HepG2 (cell line): ENCODE results near the gene YIF1A. TPM values are rescaled to one million over a fixed set of nuclear protein-coding genes. Genes with fewer than 3 reads are reported as not detected.
A peak's percentile ranks its signal among the peaks of the same experiment; 100 is the strongest.

Source experiments
- AHR ChIP-seq: IDR thresholded peaks from 2 replicates; pipeline ENCODE4 v1.6.1; 2018; ENCODE audit warnings: missing genetic modification reagents, missing compliant biosample characterization
- ATRX ChIP-seq: sonication (generic); formaldehyde crosslinking; IDR thresholded peaks from 2 replicates; pipeline ENCODE4 v1.4.0; 2020; ENCODE audit warnings: missing genetic modification reagents, borderline replicate concordance
- CBX2 ChIP-seq, 2 experiments: fragments of 200-600 bp in 1 of 2; sonication (generic); formaldehyde crosslinking in 1 of 2; IDR thresholded peaks; 2 replicates each; pipeline versions ENCODE4 v1.7.0 to v1.8.1; 2018 to 2022; ENCODE audit warnings: low read depth in 2 of 2, low read length in 1 of 2, mild to moderate bottlenecking in 1 of 2, missing genetic modification reagents in 1 of 2
- ETV6 ChIP-seq: sonication (generic); formaldehyde crosslinking; conservative IDR thresholded peaks from 2 replicates; pipeline ENCODE4 v1.4.0; 2020; ENCODE audit warnings: missing genetic modification reagents
- HHEX ChIP-seq: IDR thresholded peaks from 2 replicates; pipeline ENCODE4 v1.6.1; 2016; ENCODE audit warnings: control low read depth
- HNRNPLL ChIP-seq: fragments of 200-400 bp; formaldehyde crosslinking; IDR thresholded peaks from 2 replicates; pipeline ENCODE4 v1.6.1; 2017; ENCODE audit warnings: mild to moderate bottlenecking, low read depth, low read length; ENCODE audit not compliant: poor library complexity, severe bottlenecking
- MAF1 ChIP-seq: sonication (generic); formaldehyde crosslinking; IDR thresholded peaks from 2 replicates; pipeline ENCODE4 v1.5.0; 2020; ENCODE audit warnings: missing genetic modification reagents, borderline replicate concordance
- MEIS1 ChIP-seq: sonication (generic); formaldehyde crosslinking; IDR thresholded peaks from 2 replicates; pipeline ENCODE4 v1.9.0; 2021; ENCODE audit warnings: mild to moderate bottlenecking, missing genetic modification reagents, moderate library complexity, borderline replicate concordance
- NFIB ChIP-seq: sonication (generic); formaldehyde crosslinking; IDR thresholded peaks from 2 replicates; pipeline ENCODE4 v1.9.0; 2021; ENCODE audit warnings: missing genetic modification reagents, mild to moderate bottlenecking, borderline replicate concordance
- PHF20 ChIP-seq: sonication (generic); formaldehyde crosslinking; IDR thresholded peaks from 2 replicates; pipeline ENCODE4 v1.5.0; 2020; ENCODE audit warnings: mild to moderate bottlenecking, missing genetic modification reagents
- POLR2A ChIP-seq, 2 experiments: IDR thresholded peaks; 2 replicates each; pipeline ENCODE4 v1.6.1; 2011; ENCODE audit warnings: low read depth in 2 of 2, low read length in 2 of 2, mild to moderate bottlenecking in 1 of 2, moderate library complexity in 1 of 2; ENCODE audit not compliant: insufficient read depth in 1 of 2
- RFX5 ChIP-seq: IDR thresholded peaks from 2 replicates; pipeline ENCODE4 v1.6.1; 2011; ENCODE audit warnings: low read depth, low read length, improper control_type of control experiment
- SALL2 ChIP-seq: sonication (generic); formaldehyde crosslinking; IDR thresholded peaks from 2 replicates; pipeline ENCODE4 v1.8.1; 2023; ENCODE audit warnings: mild to moderate bottlenecking, missing genetic modification reagents, inconsistent platforms
- SRF ChIP-seq: IDR thresholded peaks from 2 replicates; pipeline ENCODE4 v1.6.1; 2011; ENCODE audit warnings: mild to moderate bottlenecking, low read depth, low read length, moderate library complexity
- SSRP1 ChIP-seq: IDR thresholded peaks from 2 replicates; pipeline ENCODE4 v1.6.1; 2016; ENCODE audit warnings: control low read depth
- U2AF2 ChIP-seq: fragments of 200-400 bp; formaldehyde crosslinking; IDR thresholded peaks from 2 replicates; pipeline ENCODE4 v1.6.1; 2017; ENCODE audit warnings: low read depth, mild to moderate bottlenecking, low read length
- ZBTB38 ChIP-seq: sonication (generic); formaldehyde crosslinking; IDR thresholded peaks from 2 replicates; pipeline ENCODE4 v1.5.1; 2020; ENCODE audit warnings: mild to moderate bottlenecking, missing genetic modification reagents
- ZNF24 ChIP-seq: fragments of 450-650 bp; IDR thresholded peaks from 2 replicates; pipeline ENCODE4 v1.6.1; 2017; ENCODE audit warnings: antibody characterized with exemption, mild to moderate bottlenecking
- ZNF329 ChIP-seq: sonication (generic); formaldehyde crosslinking; IDR thresholded peaks from 2 replicates; pipeline ENCODE4 v1.9.0; 2021; ENCODE audit warnings: low read depth, mild to moderate bottlenecking, missing genetic modification reagents
- ZNF350 ChIP-seq: sonication (generic); formaldehyde crosslinking; IDR thresholded peaks from 2 replicates; pipeline ENCODE4 v1.4.0; 2020; ENCODE audit warnings: mild to moderate bottlenecking, low read depth, missing genetic modification reagents, borderline replicate concordance
- ZNF446 ChIP-seq: sonication (generic); formaldehyde crosslinking; IDR thresholded peaks from 2 replicates; pipeline ENCODE4 v1.5.0; 2020; ENCODE audit warnings: mild to moderate bottlenecking, missing genetic modification reagents
- ZNF552 ChIP-seq: sonication (generic); formaldehyde crosslinking; IDR thresholded peaks from 2 replicates; pipeline ENCODE4 v1.9.0; 2022; ENCODE audit warnings: missing genetic modification reagents, mild to moderate bottlenecking, borderline replicate concordance
- ZNF780A ChIP-seq: sonication (generic); formaldehyde crosslinking; IDR thresholded peaks from 2 replicates; pipeline ENCODE4 v1.8.0; 2022; ENCODE audit warnings: mild to moderate bottlenecking, missing genetic modification reagents, moderate library complexity
- ZNF850 ChIP-seq: sonication (generic); formaldehyde crosslinking; conservative IDR thresholded peaks from 2 replicates; pipeline ENCODE4 v1.9.0; 2021; ENCODE audit warnings: mild to moderate bottlenecking, missing genetic modification reagents
- ZSCAN22 ChIP-seq: sonication (generic); formaldehyde crosslinking; IDR thresholded peaks from 2 replicates; pipeline ENCODE4 v1.4.0; 2020; ENCODE audit warnings: mild to moderate bottlenecking, missing genetic modification reagents
- polyA plus RNA-seq, 8 experiments: library from polyadenylated mRNA; depleted of rRNA in 3 of 8; stranded (reverse) in 7 of 8; unstranded in 1 of 8; fragments of >200 nt; fragmentation: Illumina TruSeq in 4 of 8; extraction: Trizol in 4 of 8; gene quantifications; 2 replicates each; pipeline versions ENCODE4 v1.2.1 to v1.2.3, GENCODE V29; 2011 to 2016; ENCODE audit warnings: low read depth in 4 of 8, missing spikeins in 1 of 8, mixed read lengths in 1 of 8; ENCODE audit not compliant: insufficient read depth in 1 of 8
- total RNA-seq, 5 experiments: library from RNA; depleted of rRNA; stranded (reverse); fragments of >200 nt; fragmentation: Illumina TruSeq; extraction: Trizol; gene quantifications; 2 replicates each; pipeline ENCODE4 v1.2.3, GENCODE V29; 2016; ENCODE audit warnings: low read depth in 1 of 5
- TF ChIP-seq, protein P1 (sequence below): sonication (generic); formaldehyde crosslinking; IDR thresholded peaks from 2 replicates; pipeline ENCODE4 v1.4.0; 2020; ENCODE audit warnings: missing genetic modification reagents, borderline replicate concordance
- TF ChIP-seq, protein P2 (sequence below): sonication (generic); formaldehyde crosslinking; IDR thresholded peaks from 2 replicates; pipeline ENCODE4 v1.4.0; 2020; ENCODE audit warnings: low read depth, mild to moderate bottlenecking, missing genetic modification reagents
- TF ChIP-seq, protein P3 (sequence below): sonication (generic); formaldehyde crosslinking; IDR thresholded peaks from 2 replicates; pipeline ENCODE4 v1.8.1; 2022; ENCODE audit warnings: mild to moderate bottlenecking, missing genetic modification reagents

The YIF1A gene
- total and polyA plus RNA-seq, 2 of the 13 experiments (the other 11 are each of a cell fraction or from before 2014, with no cell fraction given) = 133 to 145 TPM

DNA sequence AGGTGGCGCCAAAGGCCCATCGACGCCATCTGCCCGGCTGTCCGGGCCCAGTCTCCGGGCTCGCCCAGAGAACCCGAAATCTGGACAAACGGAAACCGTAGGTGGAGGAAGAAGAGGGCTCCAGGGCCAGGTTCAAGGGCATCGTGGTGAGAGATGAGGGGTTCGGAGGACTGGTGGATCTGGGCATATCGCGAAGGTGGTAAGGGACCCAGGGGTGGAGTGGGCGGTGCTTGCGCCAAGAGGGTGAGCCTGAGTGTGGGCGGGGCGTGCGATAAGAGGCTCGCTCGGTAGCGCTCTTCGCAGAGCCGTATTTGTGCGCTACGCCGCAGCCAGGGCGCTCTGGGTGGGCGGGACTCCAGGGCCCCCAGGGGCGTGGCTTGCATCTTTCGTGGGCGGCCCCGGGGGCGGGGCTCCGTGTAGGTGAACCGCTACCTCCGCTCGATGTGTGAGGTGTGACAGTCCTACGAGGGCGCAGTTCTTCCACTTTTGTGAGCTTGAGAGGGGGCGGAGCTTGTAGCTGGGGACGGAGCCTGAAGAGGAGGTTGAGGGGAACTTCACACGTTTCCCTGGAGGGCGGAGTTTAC, 23.1 kb upstream of the YIF1A start (continued):
- TF ChIP-seq ATRX = no peak
- no peak for TF ChIP-seq ZNF329 (CRISPR knock-in tag)
- no peak for TF ChIP-seq ZSCAN22
- TF ChIP-seq HHEX (CRISPR knock-in tag) = no peak
- TF ChIP-seq ZBTB38 = peak; percentile 70; the same call in 1 of the 2 replicates
- TF ChIP-seq, protein P1, sequence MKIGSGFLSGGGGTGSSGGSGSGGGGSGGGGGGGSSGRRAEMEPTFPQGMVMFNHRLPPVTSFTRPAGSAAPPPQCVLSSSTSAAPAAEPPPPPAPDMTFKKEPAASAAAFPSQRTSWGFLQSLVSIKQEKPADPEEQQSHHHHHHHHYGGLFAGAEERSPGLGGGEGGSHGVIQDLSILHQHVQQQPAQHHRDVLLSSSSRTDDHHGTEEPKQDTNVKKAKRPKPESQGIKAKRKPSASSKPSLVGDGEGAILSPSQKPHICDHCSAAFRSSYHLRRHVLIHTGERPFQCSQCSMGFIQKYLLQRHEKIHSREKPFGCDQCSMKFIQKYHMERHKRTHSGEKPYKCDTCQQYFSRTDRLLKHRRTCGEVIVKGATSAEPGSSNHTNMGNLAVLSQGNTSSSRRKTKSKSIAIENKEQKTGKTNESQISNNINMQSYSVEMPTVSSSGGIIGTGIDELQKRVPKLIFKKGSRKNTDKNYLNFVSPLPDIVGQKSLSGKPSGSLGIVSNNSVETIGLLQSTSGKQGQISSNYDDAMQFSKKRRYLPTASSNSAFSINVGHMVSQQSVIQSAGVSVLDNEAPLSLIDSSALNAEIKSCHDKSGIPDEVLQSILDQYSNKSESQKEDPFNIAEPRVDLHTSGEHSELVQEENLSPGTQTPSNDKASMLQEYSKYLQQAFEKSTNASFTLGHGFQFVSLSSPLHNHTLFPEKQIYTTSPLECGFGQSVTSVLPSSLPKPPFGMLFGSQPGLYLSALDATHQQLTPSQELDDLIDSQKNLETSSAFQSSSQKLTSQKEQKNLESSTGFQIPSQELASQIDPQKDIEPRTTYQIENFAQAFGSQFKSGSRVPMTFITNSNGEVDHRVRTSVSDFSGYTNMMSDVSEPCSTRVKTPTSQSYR = no peak
- TF ChIP-seq AHR = 0 out of 2 replicates have a peak, but pooled peaks have one; percentile 20
- 0 out of 2 replicates have a peak, but pooled peaks have one; percentile 23 for TF ChIP-seq ZNF24
- TF ChIP-seq MEIS1 (CRISPR knock-in tag) = no peak
- no peak for TF ChIP-seq NFIB (CRISPR knock-in tag)
- TF ChIP-seq SSRP1 = peak; percentile 77; the same call in 1 of the 2 replicates
- TF ChIP-seq, protein P2, sequence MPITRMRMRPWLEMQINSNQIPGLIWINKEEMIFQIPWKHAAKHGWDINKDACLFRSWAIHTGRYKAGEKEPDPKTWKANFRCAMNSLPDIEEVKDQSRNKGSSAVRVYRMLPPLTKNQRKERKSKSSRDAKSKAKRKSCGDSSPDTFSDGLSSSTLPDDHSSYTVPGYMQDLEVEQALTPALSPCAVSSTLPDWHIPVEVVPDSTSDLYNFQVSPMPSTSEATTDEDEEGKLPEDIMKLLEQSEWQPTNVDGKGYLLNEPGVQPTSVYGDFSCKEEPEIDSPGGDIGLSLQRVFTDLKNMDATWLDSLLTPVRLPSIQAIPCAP (CRISPR knock-in tag) = no peak
- TF ChIP-seq ZNF350 (CRISPR knock-in tag) = peak; percentile 88
- peak; percentile 73; the same call in 1 of the 2 replicates for TF ChIP-seq SALL2 (CRISPR knock-in tag)
- TF ChIP-seq HNRNPLL = peak; percentile 94
- no peak for TF ChIP-seq CBX2 (IDR thresholded peaks at IDR 0.05; ENCODE audit: low read depth, low read length)
- 0 out of 2 replicates have a peak, but pooled peaks have one; percentile 0 for TF ChIP-seq CBX2 (CRISPR knock-in tag; IDR thresholded peaks at IDR 0.05; ENCODE audit: low read depth)
- TF ChIP-seq POLR2A (IDR thresholded peaks at IDR 0.05; ENCODE audit: insufficient read depth in 1 of 2, low read depth in 2 of 2, low read length in 2 of 2) = peak in 1 of 2 experiments; percentile 62; a peak in 1 of 4 replicates
- TF ChIP-seq ZNF780A = no peak
- TF ChIP-seq ETV6 (CRISPR knock-in tag) = no peak
- no peak for TF ChIP-seq U2AF2
- TF ChIP-seq MAF1 = 0 out of 2 replicates have a peak, but pooled peaks have one; percentile 28
- no peak for TF ChIP-seq ZNF446 (CRISPR knock-in tag)
- no peak for TF ChIP-seq SRF
- no peak for TF ChIP-seq ZNF552 (CRISPR knock-in tag)
- TF ChIP-seq PHF20 (CRISPR knock-in tag) = 0 out of 2 replicates have a peak, but pooled peaks have one; percentile 43
- TF ChIP-seq, protein P3, sequence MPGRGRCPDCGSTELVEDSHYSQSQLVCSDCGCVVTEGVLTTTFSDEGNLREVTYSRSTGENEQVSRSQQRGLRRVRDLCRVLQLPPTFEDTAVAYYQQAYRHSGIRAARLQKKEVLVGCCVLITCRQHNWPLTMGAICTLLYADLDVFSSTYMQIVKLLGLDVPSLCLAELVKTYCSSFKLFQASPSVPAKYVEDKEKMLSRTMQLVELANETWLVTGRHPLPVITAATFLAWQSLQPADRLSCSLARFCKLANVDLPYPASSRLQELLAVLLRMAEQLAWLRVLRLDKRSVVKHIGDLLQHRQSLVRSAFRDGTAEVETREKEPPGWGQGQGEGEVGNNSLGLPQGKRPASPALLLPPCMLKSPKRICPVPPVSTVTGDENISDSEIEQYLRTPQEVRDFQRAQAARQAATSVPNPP = peak; percentile 22; the same call in 1 of the 2 replicates
- TF ChIP-seq ZNF850 (CRISPR knock-in tag) = no peak
- TF ChIP-seq RFX5 = no peak
